ENCODE results near the gene CCDC17. TPM values are rescaled to one million over a fixed set of nuclear protein-coding genes. Genes with fewer than 3 reads are reported as not detected.
"Not testable (repeated sequence)": the region's sequence is repeated elsewhere in the genome, so short reads cannot be mapped to it uniquely, and the experiment has no call there.

CCDC17 gene
- total and polyA plus RNA-seq, 4 experiments from 2014 or later, result 0.25 to 8.3 (median 7.6) TPM; not detected in 1

DNA sequence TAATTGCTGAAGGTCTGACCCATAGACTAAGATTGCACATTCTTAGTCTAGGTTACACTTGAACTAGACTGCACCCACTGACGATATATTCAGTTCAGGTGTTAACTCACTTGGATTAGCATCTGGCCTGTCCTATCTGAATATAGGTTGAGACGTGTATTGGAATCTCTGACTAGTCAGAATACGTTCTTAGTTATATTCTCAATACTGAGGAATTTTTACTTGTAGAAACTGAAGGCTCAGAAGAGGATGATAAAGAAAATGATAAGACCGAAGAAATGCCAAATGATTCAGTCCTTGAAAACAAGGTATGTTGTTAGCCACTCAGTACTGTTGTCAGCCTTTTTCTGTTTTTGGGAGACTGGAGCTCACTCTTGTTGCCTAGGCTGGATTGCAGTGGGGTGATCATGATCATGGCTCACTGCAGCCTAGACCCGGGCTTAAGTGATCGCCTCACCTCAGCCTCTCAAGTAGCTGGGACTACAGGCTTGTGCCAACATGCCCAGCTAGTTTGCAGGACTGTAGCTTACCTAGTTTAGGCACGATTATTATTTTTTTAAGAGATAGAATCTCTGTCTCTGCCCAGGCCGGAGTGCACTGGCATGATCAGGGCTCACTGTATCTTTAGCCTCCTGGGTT, 10.8 kb downstream of the CCDC17 start:
- Mint-ChIP-seq H3K27me3 (no peaks in the 10 kb centered on the region), H3K4me3 (no peak overlapping the region), H3K4me1 (peaks cover 6 to 17% (median 11%) of the 10 kb centered on the region in 4 donors), H3K36me3 (peaks cover 50 to 81% of the 10 kb centered on the region in 2 donors), H3K27ac (peak overlapping the region in 3 of 7 donors; percentile 6 to 65 (median 44)), H3K9me3 (no peaks in the 10 kb centered on the region)
- Histone ChIP-seq H3K9me3 (ENCODE audit: control insufficient read depth in 1 of 2, low read length in 2 of 2) (no peaks in the 10 kb centered on the region), H3K27me3 (ENCODE audit: insufficient read depth, low read length) (no peaks in the 10 kb centered on the region), H3K27ac (ENCODE audit: low read depth, low read length) (no peak overlapping the region), H3K4me3 (ENCODE audit: low read length in 2 of 2) (no peak overlapping the region), H3K4me1 (ENCODE audit: insufficient read depth, low read length) (peaks cover 8% of the 10 kb centered on the region), H3K36me3 (ENCODE audit: insufficient read depth, low read length) (peaks cover 71% of the 10 kb centered on the region)
- POLR2A ChIA-PET (ENCODE audit: partially characterized antibody), result interaction anchor here (1.0 kb wide), 1 partner anchor 18 kb away, joined by 3 read pairs; no protein-coding TSS in a partner anchor
- intact Hi-C loops (cut with micrococcal nuclease), result no loop called here
- CTCF ChIA-PET (ENCODE audit: partially characterized antibody), result no interaction called here
- no peak for DNase-seq

GRCh38 chr1:45610589-45611226, 13.1 kb downstream of the CCDC17 start:
- no peaks in the 10 kb centered on the region for H3K9me3 ChIP-seq (ENCODE audit: control insufficient read depth in 1 of 2, low read length in 2 of 2)
- H3K36me3 Mint-ChIP-seq, result peaks cover 49 to 81% of the 10 kb centered on the region in 2 donors
- no peaks in the 10 kb centered on the region for H3K27me3 Mint-ChIP-seq
- H3K27me3 ChIP-seq (ENCODE audit: insufficient read depth, low read length), result no peaks in the 10 kb centered on the region
- H3K36me3 ChIP-seq (ENCODE audit: insufficient read depth, low read length), result peaks cover 69% of the 10 kb centered on the region
- peaks cover 9% of the 10 kb centered on the region for H3K4me1 ChIP-seq (ENCODE audit: insufficient read depth, low read length)
- intact Hi-C loops (cut with micrococcal nuclease), result no loop called here
- CTCF ChIA-PET (ENCODE audit: partially characterized antibody), result no interaction called here
- H3K27ac Mint-ChIP-seq, result peak overlapping the region in 5 of 7 donors; percentile 13 to 80 (median 48)
- no peaks in the 10 kb centered on the region for H3K9me3 Mint-ChIP-seq
- H3K4me1 Mint-ChIP-seq, result peaks cover 17 to 38% (median 26%) of the 10 kb centered on the region in 4 donors
- H3K4me3 ChIP-seq (ENCODE audit: low read length in 2 of 2), result no peak overlapping the region
- H3K27ac ChIP-seq (ENCODE audit: low read depth, low read length), result no peak overlapping the region
- DNase-seq, result no peak
- H3K4me3 Mint-ChIP-seq, result no peak overlapping the region
- POLR2A ChIA-PET (ENCODE audit: partially characterized antibody), result interaction anchor here (0.6 kb wide), 1 partner anchor 60 kb away, joined by 3 read pairs; no protein-coding TSS in a partner anchor

- H3K4me1 Mint-ChIP-seq, result peaks cover 17 to 44% (median 30%) of the 10 kb centered on the region in 4 donors
- peaks cover 48% of the 10 kb centered on the region for H3K36me3 ChIP-seq (ENCODE audit: insufficient read depth, low read length)
- intact Hi-C loops (cut with micrococcal nuclease), result no loop called here
- H3K27me3 ChIP-seq (ENCODE audit: insufficient read depth, low read length), result no peaks in the 10 kb centered on the region
- no peaks in the 10 kb centered on the region for H3K9me3 Mint-ChIP-seq
- no peak for DNase-seq
- peaks cover 9% of the 10 kb centered on the region for H3K4me1 ChIP-seq (ENCODE audit: insufficient read depth, low read length)
- H3K27ac ChIP-seq (ENCODE audit: low read depth, low read length), result no peak overlapping the region
- H3K27ac Mint-ChIP-seq, result peak overlapping the region; percentile 41 to 90 (median 62)
- ChIA-PET POLR2A (ENCODE audit: partially characterized antibody) (interaction anchor here (0.6 to 1.2 kb wide), 2 partner anchors 22 to 949 kb away, joined by 3 read pairs; no protein-coding TSS in a partner anchor), CTCF (ENCODE audit: partially characterized antibody) (no interaction called here)
- H3K4me3 Mint-ChIP-seq, result peak overlapping the region in 1 of 8 donors; percentile 4
- H3K27me3 Mint-ChIP-seq, result no peaks in the 10 kb centered on the region
- no peaks in the 10 kb centered on the region for H3K9me3 ChIP-seq (ENCODE audit: control insufficient read depth in 1 of 2, low read length in 2 of 2)
- no peak overlapping the region for H3K4me3 ChIP-seq (ENCODE audit: low read length in 2 of 2)
- H3K36me3 Mint-ChIP-seq, result peaks cover 42 to 73% of the 10 kb centered on the region in 2 donors
Measured at GRCh38 chr1:45608175-45609156, 15.4 kb downstream of the CCDC17 start.

GRCh38 chr1:45607404-45608074, 16.3 kb downstream of the CCDC17 start:
- Mint-ChIP-seq H3K4me3 (peak overlapping the region in 3 of 8 donors; percentile 21 to 30 (median 22)), H3K27ac (peak overlapping the region; percentile 20 to 93 (median 70)), H3K9me3 (no peaks in the 10 kb centered on the region), H3K4me1 (peaks cover 17 to 44% (median 30%) of the 10 kb centered on the region in 4 donors), H3K36me3 (peaks cover 42 to 71% of the 10 kb centered on the region in 2 donors), H3K27me3 (no peaks in the 10 kb centered on the region)
- intact Hi-C loops (cut with micrococcal nuclease), result no loop called here
- CTCF ChIA-PET (ENCODE audit: partially characterized antibody), result no interaction called here
- peaks cover 46% of the 10 kb centered on the region for H3K36me3 ChIP-seq (ENCODE audit: insufficient read depth, low read length)
- no peaks in the 10 kb centered on the region for H3K9me3 ChIP-seq (ENCODE audit: control insufficient read depth in 1 of 2, low read length in 2 of 2)
- peaks cover 9% of the 10 kb centered on the region for H3K4me1 ChIP-seq (ENCODE audit: insufficient read depth, low read length)
- DNase-seq, result no peak
- H3K27me3 ChIP-seq (ENCODE audit: insufficient read depth, low read length), result no peaks in the 10 kb centered on the region
- POLR2A ChIA-PET (ENCODE audit: partially characterized antibody), result interaction anchor here (0.6 to 1.2 kb wide), 3 partner anchors 21 to 948 kb away, joined by 3 to 4 read pairs (median 3); partner anchors contain the start of gene TMEM69
- H3K27ac ChIP-seq (ENCODE audit: low read depth, low read length), result no peak overlapping the region
- H3K4me3 ChIP-seq (ENCODE audit: low read length in 2 of 2), result no peak overlapping the region

GRCh38 chr1:45604239-45604638, 19.6 kb downstream of the CCDC17 start:
- H3K36me3 ChIP-seq (ENCODE audit: insufficient read depth, low read length), result peaks cover 34% of the 10 kb centered on the region
- no peaks in the 10 kb centered on the region for H3K27me3 Mint-ChIP-seq
- H3K9me3 Mint-ChIP-seq, result no peaks in the 10 kb centered on the region
- H3K4me3 Mint-ChIP-seq, result no peak overlapping the region
- POLR2A ChIA-PET (ENCODE audit: partially characterized antibody), result no interaction called here
- DNase-seq, result no peak
- peaks cover 38 to 73% of the 10 kb centered on the region in 2 donors for H3K36me3 Mint-ChIP-seq
- CTCF ChIA-PET (ENCODE audit: partially characterized antibody), result interaction anchor here (0.5 kb wide), 1 partner anchor 11 kb away, joined by 3 read pairs; no protein-coding TSS in a partner anchor
- H3K9me3 ChIP-seq (ENCODE audit: control insufficient read depth in 1 of 2, low read length in 2 of 2), result no peaks in the 10 kb centered on the region
- intact Hi-C loops (cut with micrococcal nuclease), result no loop called here
- no peaks in the 10 kb centered on the region for H3K27me3 ChIP-seq (ENCODE audit: insufficient read depth, low read length)
- H3K4me1 Mint-ChIP-seq, result peaks cover 34 to 61% (median 45%) of the 10 kb centered on the region in 4 donors
- peaks cover 16% of the 10 kb centered on the region for H3K4me1 ChIP-seq (ENCODE audit: insufficient read depth, low read length)
- no peak overlapping the region for H3K27ac ChIP-seq (ENCODE audit: low read depth, low read length)
- peak overlapping the region in 1 of 7 donors; percentile 27 for H3K27ac Mint-ChIP-seq
- H3K4me3 ChIP-seq (ENCODE audit: low read length in 2 of 2), result no peak overlapping the region

- H3K9me3 Mint-ChIP-seq; H3K27me3 Mint-ChIP-seq; H3K27ac ChIP-seq (ENCODE audit: low read depth, low read length); intact Hi-C loops (cut with micrococcal nuclease); DNase-seq; CTCF ChIA-PET (ENCODE audit: partially characterized antibody); H3K4me3 Mint-ChIP-seq; H3K27me3 ChIP-seq (ENCODE audit: insufficient read depth, low read length); POLR2A ChIA-PET (ENCODE audit: partially characterized antibody); H3K9me3 ChIP-seq (ENCODE audit: control insufficient read depth in 1 of 2, low read length in 2 of 2); H3K4me3 ChIP-seq (ENCODE audit: low read length in 2 of 2): not testable (repeated sequence)
- H3K4me1 Mint-ChIP-seq, result peaks cover 31 to 46% (median 40%) of the 10 kb centered on the region in 4 donors
- Histone ChIP-seq H3K4me1 (ENCODE audit: insufficient read depth, low read length) (peaks cover 11% of the 10 kb centered on the region), H3K36me3 (ENCODE audit: insufficient read depth, low read length) (peaks cover 12% of the 10 kb centered on the region)
- H3K27ac Mint-ChIP-seq, result peak overlapping the region in 1 of 7 donors; percentile 8
- peaks cover 26 to 50% of the 10 kb centered on the region in 2 donors for H3K36me3 Mint-ChIP-seq
Measured at GRCh38 chr1:45596765-45597164, 27.1 kb downstream of the CCDC17 start.

Data from CD4-positive, alpha-beta memory T cell (primary cell).